BE2C (cell line): ENCODE measurements around the gene DHX36.
A peak's percentile ranks its signal among the peaks of the same experiment; 100 is the strongest.

Experiments used
- DNase-seq: peaks from one replicate; pipeline ENCODE4 v3.0.0-alpha.2; 2020
- H3K27me3 ChIP-seq: fragments of 250-450 bp; sonication (Bioruptor Pico); 2 replicates; pipeline ENCODE4 v1.5.1; 2020; ENCODE audit warnings: mild to moderate bottlenecking
- H3K36me3 ChIP-seq: fragments of 250-450 bp; sonication (Bioruptor Pico); 2 replicates; pipeline ENCODE4 v1.5.1; 2020; ENCODE audit warnings: mild to moderate bottlenecking
- H3K4me1 ChIP-seq: fragments of 250-450 bp; sonication (Bioruptor Pico); 2 replicates; pipeline ENCODE4 v1.5.1; 2020
- H3K4me3 ChIP-seq: 2 replicates; pipeline ENCODE4 v1.5.1; 2011; ENCODE audit warnings: low read depth, low read length
- H3K9me3 ChIP-seq: fragments of 250-450 bp; sonication (Bioruptor Pico); 2 replicates; pipeline ENCODE4 v1.5.1; 2020
- CTCF ChIP-seq: IDR thresholded peaks from 2 replicates; pipeline ENCODE4 v1.5.1; 2012; ENCODE audit warnings: mild to moderate bottlenecking, low read depth, low read length

DHX36 gene

GRCh38 chr3:154251610-154252009, 72.7 kb downstream of the DHX36 start:
- Histone ChIP-seq H3K9me3 (no peaks in the 10 kb centered on the region), H3K36me3 (peaks cover 3% of the 10 kb centered on the region), H3K4me1 (no peaks in the 10 kb centered on the region; the same call in 1 of the 2 replicates), H3K4me3 (no peak overlapping the region), H3K27me3 (no peaks in the 10 kb centered on the region)
- TF ChIP-seq CTCF = no peak
- no peak for DNase-seq

GRCh38 chr3:154250291-154250690, 74.0 kb downstream of the DHX36 start:
- TF ChIP-seq CTCF = no peak
- H3K4me3 ChIP-seq = no peak overlapping the region
- DNase-seq = peak; percentile 6

GRCh38 chr3:154247806-154248415, 76.4 kb downstream of the DHX36 start:
- no peak for TF ChIP-seq CTCF
- no peaks in the 10 kb centered on the region; the same call in 1 of the 2 replicates for H3K27me3 ChIP-seq
- no peak for DNase-seq
- no peaks in the 10 kb centered on the region for H3K36me3 ChIP-seq
- H3K9me3 ChIP-seq = no peaks in the 10 kb centered on the region
- no peak overlapping the region for H3K4me3 ChIP-seq
- H3K4me1 ChIP-seq = no peaks in the 10 kb centered on the region; the same call in 1 of the 2 replicates

More at GRCh38 chr3:154250291-154250690, 74.0 kb downstream of the DHX36 start:
- Histone ChIP-seq H3K27me3 (no peaks in the 10 kb centered on the region), H3K9me3 (no peaks in the 10 kb centered on the region), H3K4me1 (no peaks in the 10 kb centered on the region; the same call in 1 of the 2 replicates), H3K36me3 (no peaks in the 10 kb centered on the region; the same call in 1 of the 2 replicates)

GRCh38 chr3:154244644-154245043, 79.6 kb downstream of the DHX36 start:
- no peak for TF ChIP-seq CTCF
- no peak for DNase-seq
- H3K4me3 ChIP-seq = no peak overlapping the region
- H3K9me3 ChIP-seq = no peaks in the 10 kb centered on the region
- H3K27me3 ChIP-seq = no peaks in the 10 kb centered on the region; the same call in 1 of the 2 replicates
- H3K4me1 ChIP-seq = no peaks in the 10 kb centered on the region; the same call in 1 of the 2 replicates
- no peaks in the 10 kb centered on the region for H3K36me3 ChIP-seq

GRCh38 chr3:154243353-154243752, 80.9 kb downstream of the DHX36 start:
- TF ChIP-seq CTCF = no peak
- H3K4me3 ChIP-seq = no peak overlapping the region
- no peaks in the 10 kb centered on the region for H3K9me3 ChIP-seq
- DNase-seq = no peak
- no peaks in the 10 kb centered on the region; the same call in 1 of the 2 replicates for H3K4me1 ChIP-seq
- H3K36me3 ChIP-seq = no peaks in the 10 kb centered on the region
- no peaks in the 10 kb centered on the region; the same call in 1 of the 2 replicates for H3K27me3 ChIP-seq

GRCh38 chr3:154242766-154243165, 81.5 kb downstream of the DHX36 start:
- no peak overlapping the region for H3K4me3 ChIP-seq
- no peak for TF ChIP-seq CTCF
- no peaks in the 10 kb centered on the region for H3K36me3 ChIP-seq
- no peaks in the 10 kb centered on the region; the same call in 1 of the 2 replicates for H3K27me3 ChIP-seq
- no peak for DNase-seq
- H3K4me1 ChIP-seq = no peaks in the 10 kb centered on the region
- no peaks in the 10 kb centered on the region for H3K9me3 ChIP-seq
